Hematopoietic multipotent progenitor cell treated with erythropoietin and hydrocortisone succinate and interleukin-3 and kit ligand, for 17 days (in vitro differentiated cells): ENCODE data around the gene SKAP1.
"Not testable (repeated sequence)": the region's sequence is repeated elsewhere in the genome, so short reads cannot be mapped to it uniquely, and the experiment has no call there.

ENCODE experiments used
- DNase-seq: peaks from one replicate; pipeline ENCODE4 v3.0.0-alpha.2; 2015; ENCODE audit warnings: low spot score

Gene SKAP1

DNA sequence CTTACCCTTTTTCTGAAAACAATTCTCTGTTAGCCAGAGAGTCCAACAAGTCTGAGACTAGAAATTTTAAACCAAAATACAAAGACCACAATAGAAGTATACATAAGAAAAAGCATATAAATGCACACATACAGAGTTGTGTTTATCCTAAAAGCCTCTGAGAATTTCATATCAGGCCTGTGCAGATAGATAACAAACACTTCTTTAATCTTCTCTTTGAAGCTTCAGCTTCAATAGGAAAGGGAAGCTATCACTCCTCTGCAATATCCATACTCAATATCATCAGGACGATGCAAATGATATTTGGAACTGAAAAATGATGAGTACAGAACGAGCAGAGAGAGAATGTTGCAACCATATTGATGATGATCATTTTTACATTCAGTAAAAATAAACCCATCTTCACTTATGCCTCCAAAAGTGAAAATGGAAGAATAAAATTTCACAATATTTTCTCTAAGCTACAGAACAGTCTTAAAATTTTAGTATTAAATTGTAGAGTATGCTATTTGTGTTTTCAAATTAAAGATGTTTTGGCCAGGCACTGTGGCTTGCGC, 61.6 kb downstream of the SKAP1 start:
- DNase-seq, result no peak

DNA sequence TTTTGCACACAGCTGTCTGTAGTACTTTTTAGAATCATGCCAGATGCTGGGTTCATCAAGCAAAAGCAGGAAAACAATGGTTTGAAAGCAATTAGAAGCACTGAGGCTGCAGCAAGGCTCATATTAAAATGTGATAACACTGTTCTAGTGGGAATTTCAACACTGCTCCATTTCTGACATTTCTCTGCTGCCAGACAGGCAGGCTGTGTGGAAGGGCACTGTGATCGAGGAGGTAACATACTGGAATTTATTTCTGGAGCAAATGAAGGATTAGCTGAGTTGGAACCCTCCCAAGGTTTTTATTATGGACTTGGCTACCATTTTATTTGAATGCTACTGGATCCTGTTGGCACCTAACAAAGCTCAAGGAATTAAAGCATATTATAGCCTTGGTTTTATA, 66.9 kb downstream of the SKAP1 start:
- DNase-seq, result no peak

DNA sequence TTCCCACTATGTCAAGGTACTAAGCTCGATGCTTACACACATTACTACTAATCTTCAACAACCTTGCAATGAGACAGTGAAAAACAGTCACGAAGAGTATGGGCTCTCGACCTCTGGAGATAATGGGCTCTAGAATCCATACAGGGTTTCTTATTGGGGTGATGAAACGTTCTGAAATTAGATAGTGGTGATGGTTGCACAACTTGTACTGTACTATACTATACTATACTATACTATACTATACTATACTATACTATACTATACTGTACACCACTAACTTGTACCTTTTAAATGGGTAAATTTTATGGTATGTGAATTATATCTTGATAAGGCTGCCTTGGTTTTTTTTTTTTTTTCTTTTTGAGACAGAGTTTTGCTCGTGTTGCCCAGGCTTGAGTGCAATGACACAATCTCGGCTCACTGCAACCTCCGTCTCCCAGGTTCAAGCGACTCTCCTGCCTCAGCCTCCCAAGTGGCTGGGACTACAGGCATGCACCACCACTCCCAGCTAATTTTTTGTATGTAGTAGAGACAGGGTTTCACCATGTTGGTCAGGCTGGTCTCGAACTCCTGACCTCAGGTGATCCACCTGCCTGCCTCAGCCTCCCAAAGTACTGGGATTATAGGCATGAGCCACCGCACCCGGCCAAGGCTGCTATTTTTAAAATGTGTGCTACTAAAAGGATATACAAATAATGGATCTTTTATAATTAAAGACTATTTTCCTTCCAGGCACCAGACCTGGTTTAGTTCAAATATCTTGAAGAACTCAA, 69.0 kb downstream of the SKAP1 start:
- not testable (repeated sequence) for DNase-seq

DNA sequence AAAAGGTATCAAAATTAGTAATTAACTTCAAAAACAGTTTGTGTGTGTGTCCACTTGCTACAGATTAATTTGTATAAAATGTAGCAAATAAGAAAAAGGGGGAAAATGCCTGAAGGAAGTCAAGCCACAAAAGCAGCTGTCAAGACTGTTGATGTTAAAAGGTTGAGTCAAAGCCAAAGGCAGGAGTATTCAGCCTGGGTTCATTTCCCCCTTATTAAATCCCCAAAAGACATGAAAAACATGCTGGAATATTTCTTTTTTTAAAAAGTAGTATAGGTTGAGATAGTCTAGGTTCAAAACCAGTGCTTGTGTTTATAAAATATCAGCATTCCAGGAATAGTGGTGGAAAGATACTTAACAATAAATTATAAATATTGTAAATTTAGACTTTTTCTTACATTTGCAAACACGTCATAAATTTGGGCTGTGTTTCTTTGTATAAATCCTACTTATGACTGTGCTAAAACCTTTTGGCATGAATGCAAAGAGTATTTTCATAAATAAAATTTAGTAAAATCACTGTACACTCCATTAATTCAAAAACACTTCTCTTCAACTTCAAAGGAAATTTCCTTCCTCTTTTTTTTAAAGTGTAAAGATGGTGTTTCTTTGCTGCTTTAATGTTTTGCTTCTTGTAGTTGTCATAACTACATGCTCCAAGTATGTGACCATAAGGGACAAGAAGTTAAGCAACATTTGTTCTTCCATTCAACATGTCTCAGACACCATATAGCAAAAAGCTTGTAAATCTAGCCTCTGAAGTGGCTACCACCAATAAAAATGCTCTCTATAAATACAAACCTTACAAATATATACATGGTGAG, 72.0 kb downstream of the SKAP1 start:
- DNase-seq, result no peak

DNA sequence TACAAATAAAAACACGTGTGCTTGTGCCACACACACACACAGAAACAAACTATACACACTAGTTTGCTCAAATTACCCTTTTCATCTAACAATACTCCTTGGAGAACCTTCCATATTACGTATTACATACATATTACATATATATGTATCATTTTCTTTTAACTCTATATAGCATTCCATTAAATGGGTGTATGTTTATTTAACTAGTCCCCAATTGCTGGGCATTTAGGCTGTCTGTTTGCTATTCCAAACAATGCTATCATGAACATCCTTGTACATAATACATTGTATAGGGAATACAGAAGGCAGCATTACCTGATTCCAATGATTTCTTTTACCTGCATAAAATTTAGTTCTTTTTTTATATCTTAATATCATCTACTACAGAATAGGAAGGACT, 73.1 kb downstream of the SKAP1 start:
- no peak for DNase-seq

DNA sequence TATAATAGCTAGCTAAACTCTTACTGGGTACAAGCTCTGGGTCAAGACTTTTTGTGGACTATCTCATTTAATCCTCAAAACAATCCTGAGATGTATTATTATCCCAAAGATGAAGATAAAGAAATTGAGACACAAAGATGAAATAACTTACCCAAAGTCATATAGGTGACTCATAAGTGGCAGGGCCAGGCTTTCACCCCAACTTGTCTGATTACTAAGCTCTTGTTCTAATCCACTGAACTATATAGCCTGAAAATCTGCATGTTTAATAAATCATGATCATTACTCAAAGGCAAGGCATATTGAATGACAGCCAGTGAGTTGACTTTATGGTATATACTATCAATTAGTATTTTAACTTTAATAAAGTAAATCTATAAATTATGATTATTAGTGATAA, 77.4 kb downstream of the SKAP1 start:
- DNase-seq, result no peak

DNA sequence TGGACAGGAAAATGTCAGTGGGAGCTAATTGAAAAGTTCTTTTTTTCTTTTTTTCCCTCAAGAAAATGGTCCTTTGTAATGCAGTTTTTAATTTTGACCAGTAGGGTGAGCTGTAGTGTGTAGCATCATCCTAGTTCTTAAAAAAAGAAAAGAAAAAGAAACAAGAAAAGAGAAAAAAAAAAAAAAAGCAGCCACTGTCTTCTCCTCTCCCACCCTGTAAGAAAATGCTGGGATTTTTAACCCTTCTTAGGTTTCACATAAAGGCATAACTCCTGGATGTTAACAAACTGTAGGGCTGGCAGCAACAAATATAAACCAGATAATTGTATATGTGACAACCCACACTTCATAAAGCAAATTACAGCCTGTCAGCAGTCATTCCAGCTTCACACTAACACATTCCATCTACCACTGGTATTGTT, 78.1 kb downstream of the SKAP1 start:
- DNase-seq, result peak; percentile 45

DNA sequence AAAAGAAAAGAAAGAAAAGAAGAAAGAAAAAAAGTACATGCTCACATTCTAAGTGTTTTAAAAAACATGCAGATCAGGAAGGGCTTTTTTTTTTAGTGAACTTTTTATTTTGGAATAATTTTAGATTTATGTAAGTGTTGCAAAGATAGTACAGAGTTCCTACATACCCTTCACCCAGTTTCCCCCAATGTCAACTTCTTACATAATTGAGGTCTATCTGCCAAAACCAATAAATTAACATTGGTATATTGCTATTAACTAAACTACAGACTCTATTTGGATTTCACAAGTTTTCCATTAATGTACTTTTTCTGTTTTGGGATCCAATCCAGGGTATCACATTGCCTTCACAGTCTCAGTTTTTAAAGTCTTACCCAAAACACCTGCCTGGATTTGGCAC, 81.7 kb downstream of the SKAP1 start:
- DNase-seq, result no peak

DNA sequence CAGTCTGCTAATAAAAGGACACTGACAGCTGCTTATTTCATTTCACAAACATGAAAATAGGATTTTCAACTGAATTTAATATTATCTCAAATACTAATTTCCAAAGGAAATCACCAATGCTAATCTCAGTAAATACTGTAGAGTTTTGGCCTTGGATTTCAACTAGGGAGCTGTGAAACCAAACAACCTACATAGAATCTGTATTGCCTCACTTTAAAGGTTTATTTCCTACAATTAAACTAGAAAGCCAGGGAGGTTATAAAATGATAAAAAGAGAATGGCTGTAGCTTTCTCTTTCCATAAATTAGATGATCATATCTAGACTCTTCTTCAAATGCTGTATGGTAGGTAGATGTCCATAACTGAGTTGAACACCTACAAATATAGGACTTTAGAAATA, 82.8 kb downstream of the SKAP1 start:
- no peak for DNase-seq

DNA sequence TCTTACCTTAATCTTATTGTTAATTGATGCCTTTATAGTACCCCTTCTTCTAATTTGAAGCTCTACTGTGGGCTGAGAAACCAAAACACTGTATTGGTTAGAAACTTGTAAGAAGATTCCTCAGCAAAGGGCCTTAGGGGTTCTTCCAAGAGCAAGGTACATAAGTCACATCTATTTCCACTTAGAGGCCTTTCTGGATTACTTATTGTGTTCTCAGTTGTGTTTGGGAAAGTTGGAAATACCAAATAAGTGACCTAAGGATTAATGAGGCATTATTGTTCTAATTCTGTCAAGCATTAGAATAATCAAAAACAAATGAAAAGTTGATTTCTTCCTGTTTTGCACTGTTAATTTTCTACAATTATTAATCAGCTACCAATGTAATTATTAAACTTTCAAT, 85.8 kb downstream of the SKAP1 start:
- no peak for DNase-seq

DNA sequence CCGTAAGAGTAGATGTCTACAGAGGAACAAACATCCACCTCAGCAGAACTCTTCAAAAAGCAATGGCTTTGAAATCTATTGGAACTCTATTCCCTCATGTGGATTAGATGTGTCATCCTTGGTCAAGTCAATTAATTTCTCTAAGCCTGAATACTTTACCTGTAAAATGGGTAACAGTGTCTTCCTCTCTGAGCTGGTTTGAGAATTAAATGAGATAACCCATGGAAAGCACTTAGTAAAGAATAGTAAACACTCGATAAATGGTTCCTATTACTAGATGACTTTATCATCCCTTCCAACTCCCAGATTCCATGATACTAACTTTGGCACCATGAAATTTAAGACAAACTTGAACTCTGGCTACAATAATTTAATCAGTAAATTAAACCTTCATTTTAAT, 89.1 kb downstream of the SKAP1 start:
- DNase-seq, result no peak

DNA sequence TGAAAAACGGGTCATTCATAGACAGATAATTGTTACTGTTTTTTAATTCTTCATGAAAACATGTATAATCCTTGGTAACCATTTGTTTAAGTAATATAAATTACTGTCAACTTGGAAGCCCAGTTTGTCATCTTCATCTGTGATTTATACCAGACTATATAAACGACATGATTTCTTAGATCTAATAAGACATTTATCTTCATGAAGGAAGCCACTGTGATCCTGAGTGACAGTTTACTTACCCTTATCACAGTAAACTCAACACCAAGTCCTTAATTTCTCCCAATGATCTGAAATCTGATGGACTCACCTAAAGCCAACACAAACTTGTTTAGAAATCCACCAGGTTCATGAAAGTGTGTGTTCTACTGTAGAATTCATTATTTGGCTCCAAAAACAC, 91.3 kb downstream of the SKAP1 start:
- DNase-seq, result no peak

DNA sequence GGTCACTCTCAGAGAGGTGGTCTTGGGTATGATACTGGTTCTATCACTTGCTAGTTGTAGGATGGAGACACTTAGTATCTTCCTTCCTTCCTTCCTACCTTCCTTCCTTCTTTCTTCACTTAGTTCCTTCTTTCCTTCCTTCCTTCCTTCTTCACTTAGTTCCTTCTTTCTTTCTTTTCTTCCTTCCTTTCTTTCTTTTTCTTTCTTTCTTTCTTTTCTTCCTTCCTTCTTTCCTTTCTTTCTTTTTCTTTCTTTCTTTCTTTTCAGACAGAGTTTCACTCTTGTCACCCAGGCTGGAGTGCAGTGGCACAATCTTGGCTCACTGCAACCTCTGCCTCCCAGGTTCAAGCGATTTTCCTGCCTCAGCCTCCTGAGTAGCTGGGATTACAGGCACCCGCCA, 92.1 kb downstream of the SKAP1 start:
- not testable (repeated sequence) for DNase-seq

DNA sequence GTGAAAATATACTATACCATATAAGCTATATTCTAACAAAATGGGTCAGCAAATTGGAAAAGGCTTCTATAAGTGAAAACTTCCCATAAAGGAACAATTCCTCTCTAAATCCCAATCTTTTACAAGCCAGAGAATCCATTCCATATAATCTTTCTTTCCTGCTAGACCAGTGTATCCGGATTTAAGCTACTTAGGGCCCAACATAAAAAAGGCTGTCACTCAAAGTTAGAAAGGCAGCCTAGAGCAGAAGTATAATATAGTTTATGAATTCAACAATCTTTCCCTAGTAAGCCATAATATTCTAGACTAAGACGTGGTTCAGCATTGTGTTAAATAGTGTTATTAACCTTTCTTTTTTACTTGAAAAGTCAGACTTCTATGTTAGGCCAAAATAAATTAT, 93.0 kb downstream of the SKAP1 start:
- DNase-seq, result no peak

DNA sequence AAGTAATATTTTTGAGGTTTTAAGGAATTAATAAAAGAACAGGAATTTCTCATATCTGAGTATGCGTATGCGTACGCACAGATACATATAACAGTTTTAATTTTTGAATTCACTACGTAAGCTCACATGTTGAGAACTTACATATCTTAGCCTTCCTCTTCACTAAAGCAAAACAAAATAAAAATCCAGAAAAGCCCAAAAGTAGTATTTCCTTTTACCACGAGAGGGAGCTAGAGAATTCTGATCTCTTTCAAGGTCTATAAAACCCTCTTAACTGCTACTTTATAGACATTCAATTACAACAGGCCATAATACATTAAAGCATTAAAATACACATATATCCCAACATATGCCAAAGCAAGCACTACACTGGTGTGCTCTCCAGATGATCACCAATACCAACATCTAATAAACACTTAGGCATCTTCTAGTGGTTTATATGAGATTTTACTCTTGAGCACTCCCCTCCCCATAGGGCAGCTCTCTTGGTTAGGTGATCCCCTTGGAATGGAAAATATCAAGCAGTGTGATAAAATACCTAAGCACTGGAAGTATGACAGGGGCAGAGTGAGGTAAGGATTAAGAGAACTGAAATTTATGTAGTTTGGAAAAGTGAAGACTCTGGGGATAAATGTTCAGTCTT, 94.0 kb downstream of the SKAP1 start:
- DNase-seq, result peak; percentile 78

DNA sequence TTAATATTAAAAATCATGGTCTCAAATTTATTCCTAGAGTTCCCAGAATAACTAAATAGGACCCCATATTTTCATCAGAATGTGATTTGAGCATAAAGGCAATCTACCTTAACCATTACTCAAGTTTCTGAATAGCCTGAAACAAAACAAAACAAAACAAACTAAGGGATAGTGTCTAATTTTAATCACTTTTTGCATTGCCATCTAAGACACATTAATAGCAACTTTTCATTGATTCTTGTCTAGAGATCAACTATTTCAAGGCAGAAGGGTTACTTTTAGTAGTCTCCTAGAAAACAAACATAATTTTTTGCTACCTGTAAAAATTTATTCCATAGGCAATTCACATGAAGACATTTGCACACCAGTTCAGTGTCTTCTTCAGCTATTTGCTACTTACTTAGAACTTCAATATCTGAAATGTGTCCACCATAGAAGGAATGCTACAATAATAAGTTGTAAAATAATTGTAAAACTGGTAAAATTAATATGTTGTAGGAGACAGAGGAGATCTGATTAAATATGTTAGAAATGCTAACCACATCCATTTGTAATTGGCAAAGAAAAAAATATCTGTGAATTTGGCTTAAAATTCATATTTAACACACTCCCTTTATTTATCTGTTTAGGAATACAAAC, 94.7 kb downstream of the SKAP1 start:
- DNase-seq, result no peak

DNA sequence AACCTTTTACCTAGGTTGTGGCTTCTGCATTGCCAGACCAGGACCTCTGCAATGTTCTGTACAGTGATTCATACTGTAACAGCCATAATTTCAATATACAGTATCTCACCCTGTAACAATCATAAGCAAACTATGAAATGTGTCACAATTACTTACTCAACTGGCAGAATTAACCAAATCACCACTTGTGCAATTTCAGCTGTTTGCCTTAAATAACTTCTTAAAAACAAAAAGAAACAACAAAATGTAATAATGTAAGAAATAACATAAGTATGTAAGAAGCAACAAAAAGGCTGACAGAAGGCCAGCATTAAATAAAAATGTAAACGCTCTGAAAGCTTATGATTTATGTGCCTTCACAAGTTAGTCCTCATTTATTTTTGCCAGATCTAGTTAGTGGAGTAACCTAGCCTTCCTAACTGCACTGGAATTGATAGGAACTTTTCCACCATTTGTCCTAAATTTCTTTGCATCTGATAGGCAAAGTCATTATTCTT, 96.9 kb downstream of the SKAP1 start:
- no peak for DNase-seq

DNA sequence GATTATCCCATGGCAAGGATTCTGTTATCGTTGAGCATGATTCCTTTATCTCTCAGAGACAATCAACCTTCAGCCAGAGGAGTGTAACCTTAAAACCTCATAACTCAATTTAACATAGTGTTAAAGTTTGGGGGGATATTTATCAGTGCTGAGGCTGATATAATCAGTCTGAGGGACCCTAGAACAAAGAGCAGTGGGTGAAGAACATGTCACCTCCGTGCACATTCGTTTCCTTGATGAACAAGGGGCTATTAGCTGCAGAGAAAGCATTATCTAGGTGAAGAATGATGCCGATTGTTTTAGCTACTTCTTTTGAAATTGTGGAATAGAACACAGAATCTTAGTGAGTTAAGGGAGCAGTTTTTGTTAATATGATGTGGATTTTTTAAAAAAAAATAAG, 99.1 kb downstream of the SKAP1 start:
- no peak for DNase-seq

DNA sequence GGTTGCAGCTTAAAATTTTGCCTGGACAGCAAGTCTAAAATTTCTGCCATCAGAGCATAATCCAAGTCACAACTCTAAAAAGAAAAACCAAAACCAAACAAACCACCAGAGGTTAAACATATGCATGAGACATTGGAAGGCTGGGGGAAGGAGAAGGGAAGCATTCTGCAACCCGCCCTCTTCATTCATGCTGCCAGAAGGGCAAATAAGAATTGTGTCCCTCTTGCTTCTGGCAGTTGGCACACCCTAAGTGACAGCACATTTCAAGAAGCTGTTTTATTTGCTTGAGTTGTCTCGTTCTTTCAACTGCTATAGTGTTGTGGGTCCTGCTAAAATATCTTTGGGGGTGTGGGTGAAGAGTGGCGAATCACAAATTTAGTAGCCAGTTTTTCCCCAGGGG, 99.6 kb downstream of the SKAP1 start:
- no peak for DNase-seq

DNA sequence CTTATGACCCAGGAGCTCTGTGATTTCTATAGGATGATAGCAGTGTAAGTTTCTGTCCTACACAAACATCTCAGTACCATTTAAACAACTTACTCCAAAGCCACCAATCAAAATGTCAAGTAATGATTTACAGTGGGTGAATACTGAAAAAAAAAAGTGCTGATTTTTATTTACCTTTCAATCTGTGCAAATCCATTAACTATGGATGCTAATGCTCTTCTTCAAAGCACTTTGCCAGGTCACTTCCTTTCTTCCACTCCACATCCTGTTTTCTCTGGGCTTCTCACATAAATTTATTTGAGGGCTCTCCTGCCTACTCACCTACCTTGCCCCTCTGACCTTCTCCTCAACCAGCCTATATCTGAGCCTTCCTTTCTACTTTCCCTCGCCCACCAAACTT, 101.6 kb downstream of the SKAP1 start:
- no peak for DNase-seq

DNA sequence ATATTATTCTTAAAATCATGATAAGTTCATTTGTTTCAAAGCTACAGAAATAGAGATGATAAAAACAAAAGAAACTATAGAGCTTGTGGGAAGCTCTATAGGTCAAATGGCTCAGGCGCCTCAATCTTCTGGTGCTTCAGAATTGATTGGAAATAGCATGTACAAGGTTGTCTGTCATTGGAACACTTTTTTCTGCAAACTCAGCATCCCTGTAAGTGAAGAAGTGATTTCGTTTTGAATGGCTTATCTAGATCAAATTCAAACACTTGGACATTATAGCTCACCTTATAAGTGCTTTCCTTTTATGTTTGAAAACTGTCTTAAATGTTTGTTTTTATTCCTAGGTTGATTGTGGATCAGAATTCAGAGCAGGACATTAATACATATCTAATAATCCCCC, 103.7 kb downstream of the SKAP1 start:
- no peak for DNase-seq

DNA sequence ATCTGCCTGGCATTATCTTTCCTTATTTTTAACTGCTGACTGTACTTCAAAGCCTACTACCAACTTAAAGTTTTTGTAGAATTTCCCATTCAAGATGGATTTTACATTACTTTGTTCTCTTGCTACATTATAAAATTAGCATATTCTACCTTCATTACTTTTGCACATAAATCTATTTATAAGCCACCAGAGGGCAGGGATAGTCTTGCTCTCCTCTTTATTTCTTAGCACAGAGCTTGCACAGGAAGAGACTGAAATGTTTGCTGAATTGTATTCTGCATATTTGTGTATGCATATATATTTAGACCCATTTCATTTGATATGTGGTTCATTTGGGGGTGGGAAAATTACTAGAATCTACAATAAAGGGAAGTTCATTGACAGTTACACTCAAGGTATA, 108.0 kb downstream of the SKAP1 start:
- no peak for DNase-seq
